GM12875 (cell line): ENCODE measurements around the gene HAO1.

Source experiments
- H3K4me3 ChIP-seq: one replicate; pipeline ENCODE4 v1.5.1; 2011; ENCODE audit warnings: low read depth, low read length, control low read depth
- TF ChIP-seq, protein P1 (sequence below): IDR thresholded peaks from 2 replicates; pipeline ENCODE4 v1.5.1; 2011; ENCODE audit warnings: low read depth, mild to moderate bottlenecking, control low read depth, inconsistent platforms, low read length, moderate library complexity, borderline replicate concordance; ENCODE audit not compliant: insufficient read depth

Gene HAO1

DNA sequence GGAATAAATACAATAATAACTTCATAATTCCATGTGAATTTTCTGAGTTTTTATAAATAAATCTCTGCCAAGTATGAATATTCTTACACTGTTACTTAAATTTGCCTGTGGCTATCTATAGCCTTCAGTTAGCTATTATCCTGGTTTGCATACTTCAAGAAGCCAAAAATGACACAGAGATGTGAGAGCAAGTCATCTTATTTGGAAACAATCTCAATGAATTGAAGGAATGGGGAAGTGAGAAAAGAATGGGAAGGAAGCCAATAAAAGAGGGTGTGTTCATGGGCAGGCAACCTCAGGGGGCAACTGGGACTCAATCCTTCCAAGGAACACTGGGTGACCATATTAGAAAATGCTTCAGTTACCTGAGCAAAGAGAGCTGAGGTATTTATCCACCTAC, 9.9 kb downstream of the HAO1 start:
- TF ChIP-seq, protein P1, sequence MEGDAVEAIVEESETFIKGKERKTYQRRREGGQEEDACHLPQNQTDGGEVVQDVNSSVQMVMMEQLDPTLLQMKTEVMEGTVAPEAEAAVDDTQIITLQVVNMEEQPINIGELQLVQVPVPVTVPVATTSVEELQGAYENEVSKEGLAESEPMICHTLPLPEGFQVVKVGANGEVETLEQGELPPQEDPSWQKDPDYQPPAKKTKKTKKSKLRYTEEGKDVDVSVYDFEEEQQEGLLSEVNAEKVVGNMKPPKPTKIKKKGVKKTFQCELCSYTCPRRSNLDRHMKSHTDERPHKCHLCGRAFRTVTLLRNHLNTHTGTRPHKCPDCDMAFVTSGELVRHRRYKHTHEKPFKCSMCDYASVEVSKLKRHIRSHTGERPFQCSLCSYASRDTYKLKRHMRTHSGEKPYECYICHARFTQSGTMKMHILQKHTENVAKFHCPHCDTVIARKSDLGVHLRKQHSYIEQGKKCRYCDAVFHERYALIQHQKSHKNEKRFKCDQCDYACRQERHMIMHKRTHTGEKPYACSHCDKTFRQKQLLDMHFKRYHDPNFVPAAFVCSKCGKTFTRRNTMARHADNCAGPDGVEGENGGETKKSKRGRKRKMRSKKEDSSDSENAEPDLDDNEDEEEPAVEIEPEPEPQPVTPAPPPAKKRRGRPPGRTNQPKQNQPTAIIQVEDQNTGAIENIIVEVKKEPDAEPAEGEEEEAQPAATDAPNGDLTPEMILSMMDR: no peak
- no peak overlapping the region for H3K4me3 ChIP-seq

DNA sequence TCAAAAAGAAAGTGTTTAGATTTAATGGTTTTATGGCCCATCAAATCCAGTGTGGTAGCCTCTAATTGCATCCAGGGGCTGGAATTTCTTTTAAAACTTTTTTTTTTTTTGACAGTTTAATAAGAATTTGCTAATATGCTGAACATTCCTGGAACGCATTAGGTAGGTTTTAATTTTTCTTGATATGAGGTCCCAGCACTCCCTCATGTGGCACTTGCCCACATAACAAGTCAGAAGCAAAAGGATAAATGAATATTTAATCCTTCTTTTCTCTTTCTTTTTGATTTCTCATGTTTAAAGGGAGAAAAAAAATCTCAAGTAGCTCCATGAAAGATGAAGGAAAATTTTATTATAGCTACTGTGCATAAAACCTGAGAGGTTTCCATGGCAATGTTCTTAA, 13.5 kb downstream of the HAO1 start:
- H3K4me3 ChIP-seq: no peak overlapping the region
- TF ChIP-seq, protein P1: no peak

DNA sequence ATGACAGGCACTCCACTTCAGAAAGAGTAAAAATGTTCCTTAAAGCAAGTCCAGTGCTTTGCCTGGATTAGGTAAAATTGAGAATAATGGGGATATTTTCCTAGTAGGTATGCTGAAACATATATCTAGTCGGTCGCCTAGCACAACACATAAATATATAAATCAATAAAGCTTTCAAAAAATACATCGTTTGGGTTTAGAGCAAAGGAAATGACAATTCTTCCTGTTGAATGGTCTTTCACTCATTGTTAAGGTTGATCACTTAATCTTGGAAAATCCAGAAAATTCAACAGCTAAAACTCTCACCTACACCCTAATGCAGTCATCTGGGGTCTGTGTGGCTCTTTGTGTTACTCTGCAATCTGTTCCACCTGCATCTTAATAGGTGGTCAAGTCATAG, 13.9 kb downstream of the HAO1 start:
- H3K4me3 ChIP-seq: no peak overlapping the region
- TF ChIP-seq, protein P1: no peak

DNA sequence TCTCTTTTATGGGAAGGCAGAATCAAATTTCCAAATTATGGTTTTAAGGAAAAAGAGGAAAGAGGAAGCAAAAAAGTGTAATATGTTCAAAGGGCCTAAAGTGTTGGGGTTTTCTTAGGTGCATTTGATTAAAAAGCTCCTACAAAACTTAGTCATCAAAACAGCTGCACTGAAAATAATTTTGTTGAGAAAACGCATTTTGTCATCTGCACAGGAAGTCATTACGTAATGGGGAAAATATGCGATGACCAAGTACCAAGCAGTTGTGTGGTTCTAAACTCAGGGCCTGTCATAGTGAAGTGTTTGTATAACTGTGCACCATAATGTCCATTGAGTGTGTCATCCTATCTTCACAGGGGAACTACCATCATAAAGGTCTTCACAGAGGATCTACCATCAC, 15.6 kb downstream of the HAO1 start:
- TF ChIP-seq, protein P1: no peak

DNA sequence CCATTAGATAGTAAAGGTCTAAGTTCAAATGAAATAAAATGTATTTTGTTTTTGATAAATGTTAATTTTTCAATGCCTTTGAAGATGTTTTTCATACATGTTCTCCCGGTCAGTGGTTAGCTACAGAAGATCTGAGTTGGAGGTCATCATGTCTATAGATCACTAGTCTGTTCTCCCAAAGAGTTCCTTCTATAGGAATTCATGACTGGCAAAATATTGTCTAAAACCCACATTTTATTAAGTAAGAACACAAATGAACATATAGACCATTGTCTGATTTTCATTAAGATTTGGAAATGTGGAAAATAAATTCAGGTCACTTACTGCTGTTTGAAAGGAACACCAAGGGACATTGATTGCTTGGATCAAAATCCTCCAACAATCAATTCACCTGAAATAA, 23.6 kb downstream of the HAO1 start:
- TF ChIP-seq, protein P1: no peak
- no peak overlapping the region for H3K4me3 ChIP-seq

More for the DNA sequence above, 15.6 kb downstream of the HAO1 start:
- no peak overlapping the region for H3K4me3 ChIP-seq

DNA sequence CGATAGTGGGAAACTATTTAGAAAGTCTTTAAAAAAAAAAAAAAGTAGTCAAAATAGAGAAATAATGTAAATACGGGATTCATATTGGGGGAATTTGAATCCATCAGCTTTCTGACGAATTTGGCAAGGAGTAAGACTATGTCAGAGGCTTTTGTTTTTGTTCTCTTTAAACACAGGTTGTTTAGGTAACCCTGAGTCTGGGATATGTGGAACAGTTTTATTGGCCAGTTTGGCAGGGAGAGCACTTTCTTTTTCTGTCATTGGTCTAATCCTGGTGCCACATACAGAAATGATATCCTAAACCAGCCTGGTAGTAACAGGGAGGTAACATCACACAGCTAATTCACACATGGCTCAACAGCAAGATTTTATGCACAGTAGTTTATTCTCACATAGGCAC, 27.7 kb downstream of the HAO1 start:
- H3K4me3 ChIP-seq: no peak overlapping the region
- TF ChIP-seq, protein P1: no peak

DNA sequence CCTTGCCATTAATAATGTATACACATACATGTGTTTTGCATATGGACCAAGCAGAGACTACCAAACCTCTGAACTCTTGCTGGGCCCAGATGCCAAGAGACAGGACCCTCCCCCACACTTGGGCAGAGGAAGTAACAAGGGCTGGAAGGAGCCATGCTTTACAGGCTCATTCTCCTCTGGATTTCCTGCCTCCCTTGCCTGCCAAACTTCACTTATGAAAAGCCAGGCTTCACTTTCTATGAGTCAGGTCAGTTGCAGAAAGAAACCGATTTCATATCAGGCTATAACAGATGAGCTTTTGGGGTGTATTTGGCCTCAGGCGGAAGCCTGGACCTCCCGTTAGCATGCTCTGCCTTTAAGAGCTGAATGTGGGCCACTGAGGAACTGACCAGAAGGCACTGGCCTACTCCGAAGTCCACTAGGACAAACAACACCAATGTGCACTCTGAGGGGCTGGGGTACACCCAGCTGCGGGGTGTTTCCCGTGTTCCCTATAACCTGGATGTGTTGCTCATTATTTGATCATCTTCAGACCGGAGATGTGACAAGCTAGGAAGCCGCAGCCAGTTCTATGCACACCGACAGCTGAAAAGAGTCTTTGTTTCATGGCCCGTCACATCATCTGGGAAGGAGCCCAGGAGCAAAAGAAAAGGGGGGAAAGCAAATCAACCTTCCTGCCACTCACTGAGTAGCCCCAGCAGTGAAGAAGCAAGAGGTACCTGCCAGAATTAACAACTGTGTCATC, 28.5 kb downstream of the HAO1 start:
- no peak overlapping the region for H3K4me3 ChIP-seq
- TF ChIP-seq, protein P1: no peak
